GM12874 (cell line): ENCODE data around the gene SPIN1.
A peak's percentile ranks its signal among the peaks of the same experiment; 100 is the strongest.

Source experiments
- CTCF ChIP-seq: IDR thresholded peaks from 2 replicates; pipeline ENCODE4 v1.5.1; 2011; ENCODE audit warnings: low read depth, mild to moderate bottlenecking, control low read depth, low read length, moderate library complexity; ENCODE audit not compliant: insufficient read depth

SPIN1 gene

GRCh38 chr9:88388203-88388885, at the start of gene SPIN1:
SPIN1 (plus strand) TSS chr9:88388444; CDS start chr9:88426540, 38,096 bp downstream.
- TF ChIP-seq CTCF: peak; percentile 60

GRCh38 chr9:88339317-88339716, 48.9 kb upstream of the SPIN1 start:
- TF ChIP-seq CTCF: no peak

- no peak for TF ChIP-seq CTCF
These were observed 46.0 kb upstream of the SPIN1 start for GRCh38 chr9:88342246-88342645.

DNA sequence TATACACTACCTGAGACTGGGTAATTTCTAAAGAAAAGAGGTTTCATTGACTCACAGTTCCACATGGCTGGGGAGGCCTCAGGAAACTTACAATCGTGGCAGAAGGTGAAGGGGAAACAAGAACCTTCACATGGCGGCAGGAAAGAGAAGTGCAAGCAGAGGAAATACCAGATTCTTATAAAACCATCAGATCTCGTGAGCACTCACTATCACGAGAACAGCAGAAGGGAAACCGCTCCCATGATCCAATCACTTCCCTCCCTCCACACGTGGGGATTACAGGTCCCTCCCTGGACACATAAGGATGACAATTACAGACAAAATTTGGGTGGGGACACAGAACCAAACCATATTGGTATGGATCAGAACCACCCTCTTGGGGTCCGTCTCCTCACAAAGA, 44.2 kb upstream of the SPIN1 start:
- TF ChIP-seq CTCF: no peak

- TF ChIP-seq CTCF: no peak
These were observed 33.1 kb upstream of the SPIN1 start for GRCh38 chr9:88355166-88355565.

DNA sequence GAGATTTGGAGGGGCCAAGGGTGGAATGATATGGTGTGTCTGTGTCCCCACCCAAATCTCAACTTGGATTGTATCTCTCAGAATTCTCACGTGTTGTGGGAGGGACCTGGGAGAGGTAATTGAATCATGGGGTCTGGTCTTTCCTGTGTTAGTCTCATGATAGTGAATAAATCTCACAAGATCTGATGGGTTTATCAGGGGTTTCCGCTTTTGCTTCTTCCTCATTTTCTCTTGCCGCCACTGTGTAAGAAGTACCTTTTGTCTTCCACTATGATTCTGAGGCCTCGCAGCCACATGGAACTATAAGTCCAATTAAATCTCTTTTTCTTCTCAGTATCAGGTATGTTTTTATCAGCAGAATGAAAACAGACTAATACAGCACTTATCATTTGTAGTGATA, 29.5 kb upstream of the SPIN1 start:
- TF ChIP-seq CTCF: no peak

DNA sequence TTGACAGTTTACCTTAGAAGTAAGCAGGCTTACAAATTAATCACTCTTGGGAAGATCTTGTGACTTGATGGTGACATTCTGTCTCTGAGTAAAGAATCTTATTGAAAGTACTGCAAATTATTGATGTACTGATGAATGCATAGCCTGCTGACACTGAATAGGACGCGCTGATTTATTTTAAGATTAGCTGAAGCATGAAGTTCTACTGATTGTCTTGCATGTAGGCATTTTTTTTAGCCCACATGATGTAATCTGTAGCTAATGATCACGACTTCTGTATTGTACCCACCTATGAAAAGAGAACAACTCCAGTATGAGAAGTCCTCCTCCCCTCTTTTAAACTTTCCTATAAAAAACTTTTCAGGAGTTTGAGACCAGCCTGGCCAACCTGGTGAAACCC, 28.3 kb upstream of the SPIN1 start:
- TF ChIP-seq CTCF: no peak
